HS-5 (cell line): ENCODE results near the gene SEMA3E.
"Not testable (repeated sequence)": the region's sequence is repeated elsewhere in the genome, so short reads cannot be mapped to it uniquely, and the experiment has no call there.

Experiments used
- DNase-seq: peaks from one replicate; pipeline ENCODE4 v3.0.0-alpha.2; 2012; ENCODE audit warnings: low read depth

The SEMA3E gene

GRCh38 chr7:83559887-83560286, 89.1 kb downstream of the SEMA3E start:
- DNase-seq, result no peak

GRCh38 chr7:83552556-83552955, 96.4 kb downstream of the SEMA3E start:
- DNase-seq, result not testable (repeated sequence)

GRCh38 chr7:83550100-83550499, 98.8 kb downstream of the SEMA3E start:
- peak; percentile 65 for DNase-seq

- DNase-seq, result no peak
These were observed 100.7 kb downstream of the SEMA3E start for GRCh38 chr7:83548250-83548649.

- DNase-seq, result no peak
These were observed 101.4 kb downstream of the SEMA3E start for GRCh38 chr7:83547526-83547925.

- no peak for DNase-seq
These were observed 102.4 kb downstream of the SEMA3E start for GRCh38 chr7:83546586-83546985.

GRCh38 chr7:83541187-83541960, 107.6 kb downstream of the SEMA3E start:
- DNase-seq, result no peak

- DNase-seq, result no peak
These were observed 114.5 kb downstream of the SEMA3E start for GRCh38 chr7:83534488-83534887.

- DNase-seq, result no peak
These were observed 116.7 kb downstream of the SEMA3E start for GRCh38 chr7:83532219-83532618.

GRCh38 chr7:83531766-83532165, 117.2 kb downstream of the SEMA3E start:
- no peak for DNase-seq

GRCh38 chr7:83528925-83529423, 120.0 kb downstream of the SEMA3E start:
- DNase-seq, result no peak

- DNase-seq, result no peak
These were observed 124.5 kb downstream of the SEMA3E start for GRCh38 chr7:83524277-83525075.

- no peak for DNase-seq
These were observed 128.2 kb downstream of the SEMA3E start for GRCh38 chr7:83520726-83521125.

GRCh38 chr7:83519240-83519639, 129.7 kb downstream of the SEMA3E start:
- no peak for DNase-seq

GRCh38 chr7:83517035-83517700, 131.8 kb downstream of the SEMA3E start:
- DNase-seq, result no peak

GRCh38 chr7:83514977-83515376, 134.0 kb downstream of the SEMA3E start:
- DNase-seq, result no peak

- no peak for DNase-seq
These were observed 139.5 kb downstream of the SEMA3E start for GRCh38 chr7:83509255-83510021.

GRCh38 chr7:83504330-83504729, 144.6 kb downstream of the SEMA3E start:
- DNase-seq, result no peak

- DNase-seq, result no peak
These were observed 146.3 kb downstream of the SEMA3E start for GRCh38 chr7:83502636-83503035.

GRCh38 chr7:83494683-83495082, 154.3 kb downstream of the SEMA3E start:
- no peak for DNase-seq

GRCh38 chr7:83492802-83493201, 156.1 kb downstream of the SEMA3E start:
- no peak for DNase-seq

- no peak for DNase-seq
These were observed 161.1 kb downstream of the SEMA3E start for GRCh38 chr7:83487801-83488200.
